Neuronal stem cell (in vitro differentiated cells): ENCODE data around the gene ANAPC10.

Experiments used
- DNase-seq: peaks from one replicate; pipeline ENCODE4 v3.0.0-alpha.2; 2013; ENCODE audit warnings: low spot score
- H2AFZ ChIP-seq: one replicate; pipeline ENCODE4 v1.6.1; 2013; ENCODE audit warnings: mild to moderate bottlenecking, low read length, inconsistent platforms
- H2AK5ac ChIP-seq: 2 replicates; pipeline ENCODE4 v1.6.1; 2013; ENCODE audit warnings: low read depth, mild to moderate bottlenecking, inconsistent platforms, low read length, moderate library complexity, mixed read lengths
- H2BK120ac ChIP-seq: 2 replicates; pipeline ENCODE4 v1.6.1; 2013; ENCODE audit warnings: low read depth, mild to moderate bottlenecking, inconsistent platforms, low read length, moderate library complexity, mixed read lengths
- H2BK12ac ChIP-seq: one replicate; pipeline ENCODE4 v1.6.1; 2013; ENCODE audit warnings: low read length, inconsistent platforms
- H2BK15ac ChIP-seq: 2 replicates; pipeline ENCODE4 v1.6.1; 2013; ENCODE audit warnings: mild to moderate bottlenecking, low read length, inconsistent platforms, mixed read lengths
- H2BK5ac ChIP-seq: one replicate; pipeline ENCODE4 v1.6.1; 2013; ENCODE audit warnings: inconsistent platforms, mild to moderate bottlenecking, low read length, moderate library complexity
- H3K14ac ChIP-seq: one replicate; pipeline ENCODE4 v1.6.1; 2013; ENCODE audit warnings: low read length, inconsistent platforms
- H3K18ac ChIP-seq: 2 replicates; pipeline ENCODE4 v1.6.1; 2013; ENCODE audit warnings: low read length, inconsistent platforms
- H3K23ac ChIP-seq: 2 replicates; pipeline ENCODE4 v1.6.1; 2013; ENCODE audit warnings: low read depth, mild to moderate bottlenecking, mixed read lengths, low read length, inconsistent platforms; ENCODE audit not compliant: poor library complexity
- H3K27ac ChIP-seq: replicated peaks from 3 replicates; pipeline ENCODE4 v1.5.1; 2013; ENCODE audit warnings: low read length, inconsistent platforms
- H3K27me3 ChIP-seq, 3 experiments: 2 replicates each; pipeline ENCODE4 v1.6.1; 2013; ENCODE audit warnings: low read length in 3 of 3, mild to moderate bottlenecking in 2 of 3, inconsistent platforms in 1 of 3, low read depth in 1 of 3, mixed read lengths in 1 of 3, moderate library complexity in 1 of 3; ENCODE audit not compliant: control insufficient read depth in 3 of 3, insufficient read depth in 3 of 3
- H3K36me3 ChIP-seq, 2 donors: replicated peaks in 1 of 2; 2 replicates each; pipeline ENCODE4 v1.6.1; 2013; ENCODE audit warnings: low read length in 2 of 2; ENCODE audit not compliant: control insufficient read depth in 2 of 2, insufficient read depth in 2 of 2
- H3K4ac ChIP-seq: 2 replicates; pipeline ENCODE4 v1.6.1; 2013; ENCODE audit warnings: inconsistent platforms, mild to moderate bottlenecking, low read length, moderate library complexity
- H3K4me1 ChIP-seq, 2 donors: 1 replicate in 1 of 2; 2 replicates in 1 of 2; pipeline ENCODE4 v1.6.1; 2013; ENCODE audit warnings: low read length in 2 of 2, low read depth in 1 of 2; ENCODE audit not compliant: control insufficient read depth in 2 of 2, insufficient read depth in 1 of 2
- H3K4me2 ChIP-seq: one replicate; pipeline ENCODE4 v1.6.1; 2013; ENCODE audit warnings: mild to moderate bottlenecking, low read length, inconsistent platforms; ENCODE audit not compliant: insufficient read depth, poor library complexity, severe bottlenecking
- H3K4me3 ChIP-seq, 2 donors: 2 replicates each; pipeline ENCODE4 v1.5.1; 2013; ENCODE audit warnings: low read length in 2 of 2, mild to moderate bottlenecking in 2 of 2, inconsistent platforms in 1 of 2, moderate library complexity in 1 of 2
- H3K79me1 ChIP-seq: one replicate; pipeline ENCODE4 v1.6.1; 2013; ENCODE audit warnings: low read depth, mild to moderate bottlenecking, inconsistent platforms, low read length, moderate library complexity
- H3K9ac ChIP-seq: one replicate; pipeline ENCODE4 v1.6.1; 2013; ENCODE audit warnings: mild to moderate bottlenecking, low read depth, low read length, inconsistent platforms; ENCODE audit not compliant: poor library complexity
- H3K9me3 ChIP-seq, 2 donors: replicated peaks in 1 of 2; 2 replicates each; pipeline versions ENCODE3 to v1.6.1; 2013; ENCODE audit warnings: low read length in 2 of 2, mild to moderate bottlenecking in 2 of 2, inconsistent platforms in 1 of 2, low read depth in 1 of 2, mixed read lengths in 1 of 2, moderate library complexity in 1 of 2; ENCODE audit not compliant: control insufficient read depth in 2 of 2, insufficient read depth in 1 of 2
- H4K8ac ChIP-seq: one replicate; pipeline ENCODE4 v1.6.1; 2013; ENCODE audit warnings: low read depth, mild to moderate bottlenecking, inconsistent platforms, low read length, moderate library complexity
- H4K91ac ChIP-seq: one replicate; pipeline ENCODE4 v1.6.1; 2013; ENCODE audit warnings: low read length, low read depth, mild to moderate bottlenecking, inconsistent platforms; ENCODE audit not compliant: poor library complexity
- WGBS, 2 donors: extraction: QIAGEN DNeasy Blood & Tissue Kit; methylation state at CpG; one replicate each; pipeline ENCODE4 v1.1.7; 2013; ENCODE audit warnings: missing lambda C conversion rate in 2 of 2, mixed read lengths in 1 of 2; ENCODE audit not compliant: insufficient read length in 2 of 2, insufficient replicate concordance in 1 of 2; ENCODE audit errors: extremely low coverage in 2 of 2; 5-methylcytosine and 5-hydroxymethylcytosine counted together

ANAPC10 gene

DNA sequence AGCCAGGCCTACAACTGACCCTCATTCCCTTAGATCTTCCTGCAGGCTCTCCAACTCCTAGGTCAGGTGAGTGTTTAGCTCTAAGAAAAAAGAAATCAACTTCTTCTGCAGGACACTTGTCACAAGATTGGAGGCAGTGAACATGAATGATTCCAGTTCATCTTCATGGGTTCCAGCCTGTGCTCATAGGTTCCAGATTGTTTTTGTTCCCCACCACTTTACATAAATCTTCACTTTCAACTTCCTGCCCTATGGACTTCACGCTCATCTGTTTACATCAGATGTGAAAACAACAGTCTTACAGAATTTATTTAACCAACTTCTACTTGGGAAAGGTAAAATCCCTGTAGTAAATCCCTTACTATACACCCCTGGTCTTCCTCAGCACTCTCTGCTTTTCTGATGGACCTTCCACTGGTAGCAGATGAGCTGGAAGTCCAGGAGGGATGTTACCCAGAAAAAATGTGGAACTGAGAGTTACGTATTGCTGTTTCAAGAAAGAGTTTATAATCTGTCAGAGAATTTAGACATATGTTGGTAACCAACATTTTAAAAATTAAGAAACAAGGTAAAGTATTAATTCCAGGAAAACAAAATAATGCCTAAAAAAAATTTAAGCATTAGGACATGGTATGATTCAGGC, 62.4 kb downstream of the ANAPC10 start:
- Histone ChIP-seq H2AK5ac (no peak overlapping the region), H3K18ac (no peak overlapping the region), H2AFZ (no peak overlapping the region), H3K14ac (no peak overlapping the region), H2BK15ac (no peak overlapping the region), H3K4me1 (no peaks in the 10 kb centered on the region), H4K91ac (no peak overlapping the region), H3K9me3 (peaks cover 0 to 3% of the 10 kb centered on the region in 2 donors), H3K4ac (no peak overlapping the region), H3K9ac (no peak overlapping the region), H3K79me1 (peaks cover 1% of the 10 kb centered on the region), H3K4me3 (no peak overlapping the region), H2BK12ac (no peak overlapping the region), H3K27ac (no peak overlapping the region), H4K8ac (no peak overlapping the region), H3K23ac (no peak overlapping the region), H3K27me3 (no peaks in the 10 kb centered on the region), H3K36me3 (peaks cover 7 to 44% of the 10 kb centered on the region in 2 donors), H3K4me2 (no peak overlapping the region), H2BK120ac (no peak overlapping the region), H2BK5ac (no peak overlapping the region)
- no CpG with 5 or more reads among the region's 2 CpGs for WGBS, 2 donors
- no peak for DNase-seq

DNA sequence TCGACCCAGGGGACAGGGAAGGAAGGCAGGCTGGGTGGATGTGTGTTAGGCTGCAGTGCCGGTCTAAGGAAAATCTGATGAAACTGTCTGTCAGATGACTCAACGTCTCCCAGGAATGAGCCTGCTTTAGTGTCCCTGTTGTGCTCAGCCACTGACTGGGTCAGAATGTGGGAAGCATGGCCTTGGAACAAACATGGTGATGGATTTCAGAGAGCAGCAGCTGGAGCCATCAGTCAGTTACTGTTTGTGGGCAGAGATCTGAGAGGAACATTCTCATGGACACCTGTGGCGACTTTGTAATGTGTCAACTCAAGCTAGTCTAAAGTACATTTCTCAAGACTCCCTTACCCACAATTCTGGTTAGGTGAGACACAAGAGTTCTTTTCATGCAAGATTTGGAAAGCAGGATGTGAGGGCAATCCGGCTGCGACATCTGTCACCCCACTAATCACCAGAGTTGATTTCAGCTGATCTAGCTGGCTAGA, 63.2 kb downstream of the ANAPC10 start:
- H2BK12ac ChIP-seq, result no peak overlapping the region
- H3K9ac ChIP-seq, result no peak overlapping the region
- H3K27ac ChIP-seq, result no peak overlapping the region
- no peak overlapping the region for H2AK5ac ChIP-seq
- H2BK15ac ChIP-seq, result no peak overlapping the region
- H3K4me2 ChIP-seq, result no peak overlapping the region
- H3K79me1 ChIP-seq, result peaks cover 1% of the 10 kb centered on the region
- no CpG with 5 or more reads among the region's 6 CpGs for WGBS, 2 donors
- no peak for DNase-seq
- H3K23ac ChIP-seq, result no peak overlapping the region
- H3K14ac ChIP-seq, result no peak overlapping the region
- no peak overlapping the region for H3K18ac ChIP-seq
- H3K4me3 ChIP-seq, result no peak overlapping the region
- H2AFZ ChIP-seq, result no peak overlapping the region
- no peaks in the 10 kb centered on the region for H3K4me1 ChIP-seq
- H3K9me3 ChIP-seq, result peaks cover 0 to 5% of the 10 kb centered on the region in 2 donors
- no peak overlapping the region for H4K91ac ChIP-seq
- H3K36me3 ChIP-seq, result peaks cover 7 to 48% of the 10 kb centered on the region in 2 donors
- H4K8ac ChIP-seq, result no peak overlapping the region
- no peak overlapping the region for H2BK120ac ChIP-seq
- H3K4ac ChIP-seq, result no peak overlapping the region
- no peak overlapping the region for H2BK5ac ChIP-seq
- H3K27me3 ChIP-seq, result no peaks in the 10 kb centered on the region

DNA sequence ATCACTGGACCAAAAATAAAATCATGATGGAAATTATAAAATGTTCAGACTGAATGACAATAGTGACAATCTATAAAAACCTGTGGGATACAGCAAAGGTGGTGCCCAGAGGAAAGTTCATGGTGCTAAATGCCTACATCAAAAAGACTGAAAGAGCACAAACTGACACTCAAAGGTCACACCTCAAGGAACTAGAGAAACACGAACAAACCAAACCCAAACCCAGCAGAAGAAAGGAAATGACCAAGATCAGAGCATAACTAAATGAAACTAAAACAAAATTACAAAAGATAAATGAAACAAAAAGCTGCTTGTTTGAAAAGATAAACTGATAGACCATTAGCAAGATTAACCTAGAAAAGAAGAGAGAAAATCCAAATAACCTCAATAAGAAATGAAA, 78.7 kb downstream of the ANAPC10 start:
- H3K9me3 ChIP-seq, result peaks cover 0 to 21% of the 10 kb centered on the region in 2 donors
- WGBS, 2 donors, result no CpG with 5 or more reads among the region's 1 CpG
- no peak overlapping the region for H2BK12ac ChIP-seq
- no peak overlapping the region for H3K23ac ChIP-seq
- H2BK5ac ChIP-seq, result no peak overlapping the region
- no peak overlapping the region for H3K4ac ChIP-seq
- no peak overlapping the region for H2BK120ac ChIP-seq
- no peak overlapping the region for H3K4me3 ChIP-seq
- H3K27ac ChIP-seq, result no peak overlapping the region
- no peak overlapping the region for H3K4me2 ChIP-seq
- peaks cover 0 to under 1% of the 10 kb centered on the region in 2 donors for H3K4me1 ChIP-seq
- no peak overlapping the region for H2AFZ ChIP-seq
- H3K36me3 ChIP-seq, result no peaks in the 10 kb centered on the region
- H2AK5ac ChIP-seq, result no peak overlapping the region
- no peak overlapping the region for H4K91ac ChIP-seq
- H3K27me3 ChIP-seq, result no peaks in the 10 kb centered on the region
- no peak overlapping the region for H4K8ac ChIP-seq
- DNase-seq, result no peak
- H3K79me1 ChIP-seq, result no peaks in the 10 kb centered on the region
- H3K18ac ChIP-seq, result no peak overlapping the region
- H2BK15ac ChIP-seq, result no peak overlapping the region
- no peak overlapping the region for H3K14ac ChIP-seq
- H3K9ac ChIP-seq, result no peak overlapping the region

DNA sequence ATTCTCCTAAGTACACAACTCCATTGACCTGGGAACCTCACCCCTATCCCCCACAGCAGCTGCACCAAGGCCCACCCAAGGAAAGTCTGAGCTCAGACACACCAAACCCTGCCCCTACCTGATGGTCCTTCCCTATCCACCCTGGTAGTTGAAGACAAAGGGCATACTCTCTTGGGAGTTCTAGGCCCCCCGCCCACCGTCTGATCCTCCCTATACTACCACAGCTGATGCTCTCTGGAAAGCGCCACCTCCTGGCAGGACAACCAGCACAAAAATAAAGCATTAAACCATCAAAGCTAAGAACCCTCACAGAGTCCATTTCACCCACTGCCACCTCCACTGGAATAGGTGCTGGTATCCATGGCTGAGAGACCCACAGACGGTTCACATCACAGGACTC, 83.6 kb downstream of the ANAPC10 start:
- Histone ChIP-seq H3K27me3 (no peaks in the 10 kb centered on the region), H3K9me3 (peaks cover 0 to 12% of the 10 kb centered on the region in 2 donors), H2BK15ac (no peak overlapping the region), H3K36me3 (no peaks in the 10 kb centered on the region), H2AK5ac (no peak overlapping the region), H2BK12ac (no peak overlapping the region), H3K79me1 (no peaks in the 10 kb centered on the region), H3K4me3 (no peak overlapping the region), H4K91ac (no peak overlapping the region), H2AFZ (no peak overlapping the region), H3K18ac (no peak overlapping the region), H4K8ac (no peak overlapping the region), H3K9ac (no peak overlapping the region), H3K4me1 (peaks cover 0 to 5% of the 10 kb centered on the region in 2 donors), H3K4me2 (no peak overlapping the region), H3K4ac (no peak overlapping the region), H3K14ac (no peak overlapping the region), H3K23ac (no peak overlapping the region), H3K27ac (no peak overlapping the region), H2BK5ac (no peak overlapping the region), H2BK120ac (no peak overlapping the region)
- DNase-seq, result no peak
- WGBS, 2 donors, result no CpG with 5 or more reads among the region's 4 CpGs
